Measurements from ENCODE around the gene MPG. TPM values are rescaled to one million over a fixed set of nuclear protein-coding genes. Genes with fewer than 3 reads are reported as not detected.
"Not testable (repeated sequence)": the region's sequence is repeated elsewhere in the genome, so short reads cannot be mapped to it uniquely, and the experiment has no call there.

MPG gene
- total RNA-seq = 10 to 100 TPM; 25.4 to 84.1 TPM
- 10 to 100 TPM; 33.8 to 41.3 TPM for polyA plus RNA-seq

GRCh38 chr16:77807-78443, at the start of gene MPG:
Gene MPG (plus strand): TSS chr16:78225. CDS start chr16:78310, 85 bp downstream.
- TF ChIP-seq YY1 (IDR thresholded peaks at IDR 0.05) (no peak), GABPA (IDR thresholded peaks at IDR 0.05 in 1 of 2, conservative IDR thresholded peaks at IDR 0.05 in 1 of 2) (peak in 1 of 2 donors; percentile 23)
- peak; percentile 77 for DNase-seq (ENCODE audit: low spot score)
- H3K9ac ChIP-seq (ENCODE audit: low read depth in 1 of 2, low read length in 2 of 2) = peak within 1 kb of the TSS; percentile 34 to 92
- H3K9me3 ChIP-seq (ENCODE audit: control insufficient read depth in 4 of 4, low read length in 3 of 4) = no peaks in the 10 kb centered on the region
- H3K27ac ChIP-seq (ENCODE audit: low read depth in 1 of 2, low read length in 2 of 2) = peak within 1 kb of the TSS; percentile 65 to 75
- H3K36me3 ChIP-seq (ENCODE audit: control insufficient read depth in 4 of 4, insufficient read depth in 3 of 4, low read depth in 1 of 4, low read length in 3 of 4) = peaks cover 0 to 9% (median 0%) of the 10 kb centered on the region in 4 donors
- WGBS = 1% methylated on average over 83 of the region's 83 CpGs
- no peaks in the 10 kb centered on the region for H3K27me3 ChIP-seq (ENCODE audit: control insufficient read depth in 4 of 4, insufficient read depth in 4 of 4, low read length in 3 of 4)
- peak within 1 kb of the TSS; percentile 62 to 93 (median 90) for H3K4me3 ChIP-seq (ENCODE audit: low read depth in 1 of 3, low read length in 3 of 3)
- peaks cover 5 to 20% (median 17%) of the 10 kb centered on the region in 4 donors for H3K4me1 ChIP-seq (ENCODE audit: control insufficient read depth in 4 of 4, insufficient read depth in 4 of 4, low read length in 3 of 4)

- not testable (repeated sequence) for H3K4me3 ChIP-seq (ENCODE audit: low read depth in 1 of 3, low read length in 3 of 3); DNase-seq (ENCODE audit: low spot score); H3K9ac ChIP-seq (ENCODE audit: low read depth in 1 of 2, low read length in 2 of 2); H3K9me3 ChIP-seq (ENCODE audit: control insufficient read depth in 4 of 4, low read length in 3 of 4); H3K27me3 ChIP-seq (ENCODE audit: control insufficient read depth in 4 of 4, insufficient read depth in 4 of 4, low read length in 3 of 4); H3K36me3 ChIP-seq (ENCODE audit: control insufficient read depth in 4 of 4, insufficient read depth in 3 of 4, low read depth in 1 of 4, low read length in 3 of 4); H3K27ac ChIP-seq (ENCODE audit: low read depth in 1 of 2, low read length in 2 of 2); H3K4me1 ChIP-seq (ENCODE audit: control insufficient read depth in 4 of 4, insufficient read depth in 4 of 4, low read length in 3 of 4)
- 87% methylated on average over 6 of the region's 7 CpGs for WGBS
Observed at GRCh38 chr16:30627-31026, 47.4 kb upstream of the MPG start.

- not testable (repeated sequence) for H3K36me3 ChIP-seq (ENCODE audit: control insufficient read depth in 4 of 4, insufficient read depth in 3 of 4, low read depth in 1 of 4, low read length in 3 of 4); DNase-seq (ENCODE audit: low spot score); H3K27me3 ChIP-seq (ENCODE audit: control insufficient read depth in 4 of 4, insufficient read depth in 4 of 4, low read length in 3 of 4); H3K9ac ChIP-seq (ENCODE audit: low read depth in 1 of 2, low read length in 2 of 2); H3K27ac ChIP-seq (ENCODE audit: low read depth in 1 of 2, low read length in 2 of 2); H3K9me3 ChIP-seq (ENCODE audit: control insufficient read depth in 4 of 4, low read length in 3 of 4); H3K4me3 ChIP-seq (ENCODE audit: low read depth in 1 of 3, low read length in 3 of 3); H3K4me1 ChIP-seq (ENCODE audit: control insufficient read depth in 4 of 4, insufficient read depth in 4 of 4, low read length in 3 of 4)
- WGBS = 88% methylated on average over 4 of the region's 8 CpGs
Observed at GRCh38 chr16:33154-33876, 44.7 kb upstream of the MPG start.

GRCh38 chr16:33877-34647, 44.0 kb upstream of the MPG start:
- TF ChIP-seq RXRA (IDR thresholded peaks at IDR 0.05) (no peak), CTCF (IDR thresholded peaks at IDR 0.05; ENCODE audit: low read depth, low read length, missing input control) (no peak), NR2F2 (IDR thresholded peaks at IDR 0.05) (no peak), EGR1 (IDR thresholded peaks at IDR 0.05; ENCODE audit: low read depth in 2 of 2) (no peak), YY1 (IDR thresholded peaks at IDR 0.05) (no peak), SP1 (IDR thresholded peaks at IDR 0.05) (no peak), GABPA (IDR thresholded peaks at IDR 0.05 in 1 of 2, conservative IDR thresholded peaks at IDR 0.05 in 1 of 2) (no peak), FOXA2 (IDR thresholded peaks at IDR 0.05) (no peak), REST (IDR thresholded peaks at IDR 0.05) (no peak), MAX (IDR thresholded peaks at IDR 0.05) (no peak), HNF4A (conservative IDR thresholded peaks at IDR 0.05) (no peak)
- no peaks in the 10 kb centered on the region for H3K36me3 ChIP-seq (ENCODE audit: control insufficient read depth in 4 of 4, insufficient read depth in 3 of 4, low read depth in 1 of 4, low read length in 3 of 4)
- no peak for DNase-seq (ENCODE audit: low spot score)
- 93% methylated on average over 21 of the region's 21 CpGs for WGBS
- H3K27ac ChIP-seq (ENCODE audit: low read depth in 1 of 2, low read length in 2 of 2) = no peak overlapping the region
- peaks cover 0 to 5% (median 1%) of the 10 kb centered on the region in 4 donors for H3K4me1 ChIP-seq (ENCODE audit: control insufficient read depth in 4 of 4, insufficient read depth in 4 of 4, low read length in 3 of 4)
- no peaks in the 10 kb centered on the region for H3K9me3 ChIP-seq (ENCODE audit: control insufficient read depth in 4 of 4, low read length in 3 of 4)
- H3K27me3 ChIP-seq (ENCODE audit: control insufficient read depth in 4 of 4, insufficient read depth in 4 of 4, low read length in 3 of 4) = no peaks in the 10 kb centered on the region
- H3K9ac ChIP-seq (ENCODE audit: low read depth in 1 of 2, low read length in 2 of 2) = no peak overlapping the region
- no peak overlapping the region for H3K4me3 ChIP-seq (ENCODE audit: low read depth in 1 of 3, low read length in 3 of 3)

Data from liver (tissue), 9 donors.